ENCODE data around the gene RAE1. TPM values are rescaled to one million over a fixed set of nuclear protein-coding genes. Genes with fewer than 3 reads are reported as not detected.

Gene RAE1
- total and polyA plus RNA-seq, 12 donors = 6.2 to 19.9 (median 15.5) TPM

GRCh38 chr20:57326667-57327455, 24.2 kb upstream of the RAE1 start:
- Histone ChIP-seq H3K27ac (no peak overlapping the region), H3K27me3 (peaks cover 0 to 75% (median 53%) of the 10 kb centered on the region in 7 donors), H3K9me3 (no peaks in the 10 kb centered on the region), H3K36me3 (no peaks in the 10 kb centered on the region), H3K4me1 (no peaks in the 10 kb centered on the region), H3K4me3 (no peak overlapping the region)
- TF ChIP-seq, protein P1, sequence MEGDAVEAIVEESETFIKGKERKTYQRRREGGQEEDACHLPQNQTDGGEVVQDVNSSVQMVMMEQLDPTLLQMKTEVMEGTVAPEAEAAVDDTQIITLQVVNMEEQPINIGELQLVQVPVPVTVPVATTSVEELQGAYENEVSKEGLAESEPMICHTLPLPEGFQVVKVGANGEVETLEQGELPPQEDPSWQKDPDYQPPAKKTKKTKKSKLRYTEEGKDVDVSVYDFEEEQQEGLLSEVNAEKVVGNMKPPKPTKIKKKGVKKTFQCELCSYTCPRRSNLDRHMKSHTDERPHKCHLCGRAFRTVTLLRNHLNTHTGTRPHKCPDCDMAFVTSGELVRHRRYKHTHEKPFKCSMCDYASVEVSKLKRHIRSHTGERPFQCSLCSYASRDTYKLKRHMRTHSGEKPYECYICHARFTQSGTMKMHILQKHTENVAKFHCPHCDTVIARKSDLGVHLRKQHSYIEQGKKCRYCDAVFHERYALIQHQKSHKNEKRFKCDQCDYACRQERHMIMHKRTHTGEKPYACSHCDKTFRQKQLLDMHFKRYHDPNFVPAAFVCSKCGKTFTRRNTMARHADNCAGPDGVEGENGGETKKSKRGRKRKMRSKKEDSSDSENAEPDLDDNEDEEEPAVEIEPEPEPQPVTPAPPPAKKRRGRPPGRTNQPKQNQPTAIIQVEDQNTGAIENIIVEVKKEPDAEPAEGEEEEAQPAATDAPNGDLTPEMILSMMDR (IDR thresholded peaks at IDR 0.05) = no peak
- intact Hi-C loops (cut with DNase I) = loop anchor here in 1 of 10 donors (5.0 kb wide), 1 partner anchor 240 kb away; no protein-coding TSS in a partner anchor
- ATAC-seq (no peak), DNase-seq (no peak)
- 47 to 50% methylated on average over 8 of the region's 8 CpGs for WGBS, 2 donors

GRCh38 chr20:57327820-57328219, 23.2 kb upstream of the RAE1 start:
- TF ChIP-seq, protein P1 (IDR thresholded peaks at IDR 0.05) = no peak
- intact Hi-C loops (cut with DNase I) = loop anchor here in 1 of 10 donors (5.0 kb wide), 1 partner anchor 241 kb away; no protein-coding TSS in a partner anchor
- peaks cover 0 to 75% (median 51%) of the 10 kb centered on the region in 7 donors for H3K27me3 ChIP-seq

GRCh38 chr20:57329608-57330221, 21.3 kb upstream of the RAE1 start, which contains the start of gene SPO11:
Gene SPO11, plus strand, starts transcription at chr20:57329803. Its CDS starts 65 bp downstream, at chr20:57329868.
- WGBS, 2 donors = 56 to 64% methylated on average over 40 of the region's 40 CpGs
- Histone ChIP-seq H3K27ac (no peak within 1 kb of the TSS), H3K36me3 (no peaks in the 10 kb centered on the region), H3K4me3 (no peak within 1 kb of the TSS), H3K9me3 (no peaks in the 10 kb centered on the region), H3K27me3 (peaks cover 0 to 70% (median 59%) of the 10 kb centered on the region in 7 donors), H3K4me1 (no peaks in the 10 kb centered on the region)
- no peak for DNase-seq
- TF ChIP-seq, protein P1 (IDR thresholded peaks at IDR 0.05) = peak in 7 of 9 donors; percentile 13 to 46 (median 32)
- ATAC-seq = peak in 2 of 8 donors; percentile 50 to 61
- intact Hi-C loops (cut with DNase I) = loop anchor here in 3 of 10 donors (5.0 kb wide), 2 partner anchors 237 to 242 kb away; no protein-coding TSS in a partner anchor

More at GRCh38 chr20:57327820-57328219, 23.2 kb upstream of the RAE1 start:
- H3K9me3 ChIP-seq = no peaks in the 10 kb centered on the region
- no peaks in the 10 kb centered on the region for H3K4me1 ChIP-seq
- H3K4me3 ChIP-seq = no peak overlapping the region
- no peak overlapping the region for H3K27ac ChIP-seq
- no peaks in the 10 kb centered on the region for H3K36me3 ChIP-seq
- WGBS, 2 donors = 74 to 82% methylated on average over 6 of the region's 6 CpGs
- ATAC-seq = no peak
- DNase-seq = no peak

DNA sequence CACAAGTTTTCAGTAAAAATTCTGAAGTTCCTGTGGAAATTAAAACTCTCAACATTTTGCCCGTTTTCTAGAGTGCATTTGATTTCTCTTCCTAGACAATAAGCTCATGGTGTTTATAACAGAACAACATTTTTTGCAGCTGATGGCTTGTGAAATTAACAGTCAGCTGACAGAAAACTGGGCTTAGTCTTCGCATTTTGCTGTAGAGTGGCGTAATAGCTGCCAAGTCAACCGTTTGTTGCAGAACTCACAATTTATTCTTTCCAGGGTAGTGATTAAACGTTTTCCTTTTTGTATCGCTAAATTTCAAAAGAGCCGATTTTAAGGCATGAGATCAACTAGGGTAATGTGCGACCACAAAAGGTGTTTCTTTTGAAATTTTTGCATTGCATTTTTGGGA, 20.1 kb upstream of the RAE1 start:
- H3K27me3 ChIP-seq = peaks cover 0 to 76% (median 60%) of the 10 kb centered on the region in 7 donors
- TF ChIP-seq, protein P1 (IDR thresholded peaks at IDR 0.05) = no peak
- no peaks in the 10 kb centered on the region for H3K4me1 ChIP-seq
- no peak overlapping the region for H3K4me3 ChIP-seq
- no peaks in the 10 kb centered on the region for H3K36me3 ChIP-seq
- no peak overlapping the region for H3K27ac ChIP-seq
- no peaks in the 10 kb centered on the region for H3K9me3 ChIP-seq
- ATAC-seq (no peak), DNase-seq (no peak)
- intact Hi-C loops (cut with DNase I) = loop anchor here in 2 of 10 donors (5.0 kb wide), 1 partner anchor 239 kb away; no protein-coding TSS in a partner anchor
- 75 to 76% methylated on average over 8 of the region's 8 CpGs for WGBS, 2 donors

Measured in heart right ventricle (tissue), 16 donors.